ENCODE measurements around the gene HNRNPH1.

The HNRNPH1 gene

DNA sequence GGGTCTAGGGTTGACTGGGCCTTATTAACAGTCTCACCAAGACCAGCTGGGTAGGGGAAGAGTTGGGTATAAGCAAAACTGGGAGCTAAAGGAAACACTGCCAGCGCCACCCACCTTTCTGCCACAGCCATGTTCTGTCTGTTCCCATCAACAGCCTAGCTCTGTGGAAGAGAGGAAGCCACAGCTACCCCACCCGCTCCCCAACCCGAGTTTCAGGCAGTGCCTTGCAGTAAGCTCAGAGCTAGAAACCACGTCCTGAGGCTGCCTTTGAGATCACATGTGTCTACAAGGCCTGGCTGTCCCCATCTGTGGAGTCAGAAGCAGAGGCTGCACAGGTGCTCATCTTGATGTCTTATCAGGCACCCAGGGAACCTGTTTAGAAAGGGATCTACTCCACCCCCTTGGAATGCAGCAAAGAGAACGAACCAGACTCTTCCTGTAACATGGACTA, 15.3 kb downstream of the HNRNPH1 start:
- Histone ChIP-seq H3K9ac (ENCODE audit: low read length) (no peak overlapping the region), H3K27me3 (ENCODE audit: control insufficient read depth, insufficient read depth, low read length) (no peaks in the 10 kb centered on the region), H3K36me3 (ENCODE audit: control insufficient read depth, low read depth, low read length) (peaks cover 68% of the 10 kb centered on the region), H3K9me3 (ENCODE audit: control insufficient read depth, low read depth, low read length) (no peaks in the 10 kb centered on the region), H3K27ac (ENCODE audit: low read length) (no peak overlapping the region), H3K4me1 (ENCODE audit: control insufficient read depth, low read depth, low read length) (no peaks in the 10 kb centered on the region), H3K4me3 (ENCODE audit: low read length) (no peak overlapping the region)

DNA sequence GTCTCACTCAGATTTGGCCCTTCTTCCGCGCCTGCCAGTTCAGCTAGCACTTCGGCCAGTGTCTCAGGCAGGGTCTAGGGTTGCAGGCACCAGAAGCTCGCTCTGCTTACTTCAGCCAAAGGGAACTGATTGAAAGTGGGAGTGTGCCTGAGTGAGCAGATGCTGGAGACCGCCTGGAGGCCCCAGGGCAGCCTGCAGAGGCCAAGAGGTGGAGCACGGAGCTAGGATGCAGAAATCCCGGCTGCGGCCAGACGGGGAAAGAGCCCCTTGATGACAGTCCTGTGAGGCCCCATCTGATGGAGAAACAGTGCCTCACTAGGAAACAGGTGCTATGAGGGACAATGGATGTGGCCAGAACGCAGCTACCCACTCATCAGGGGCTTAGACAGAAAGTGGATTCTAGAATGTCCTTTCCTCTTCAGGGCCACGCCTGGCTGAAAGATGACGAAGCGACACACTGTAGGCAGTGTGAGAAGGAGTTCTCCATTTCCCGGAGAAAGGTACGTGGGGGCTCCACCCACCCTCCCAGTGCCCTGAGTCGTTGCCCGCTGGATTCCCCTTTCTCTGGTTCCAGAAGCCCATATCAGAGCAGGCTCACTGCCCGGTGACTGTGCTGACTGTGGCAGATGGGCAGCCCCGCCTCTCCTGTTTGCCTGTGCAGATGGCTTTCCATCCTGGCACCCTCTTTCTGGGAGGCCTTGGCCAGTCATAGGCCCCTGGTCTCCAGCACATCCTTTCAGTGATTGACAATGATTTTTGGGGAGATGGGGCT, 16.1 kb downstream of the HNRNPH1 start:
- no peaks in the 10 kb centered on the region for H3K4me1 ChIP-seq (ENCODE audit: control insufficient read depth, low read depth, low read length)
- no peak overlapping the region for H3K27ac ChIP-seq (ENCODE audit: low read length)
- no peak overlapping the region for H3K4me3 ChIP-seq (ENCODE audit: low read length)
- H3K9ac ChIP-seq (ENCODE audit: low read length), result no peak overlapping the region
- H3K36me3 ChIP-seq (ENCODE audit: control insufficient read depth, low read depth, low read length), result peaks cover 65% of the 10 kb centered on the region
- no peaks in the 10 kb centered on the region for H3K27me3 ChIP-seq (ENCODE audit: control insufficient read depth, insufficient read depth, low read length)
- H3K9me3 ChIP-seq (ENCODE audit: control insufficient read depth, low read depth, low read length), result no peaks in the 10 kb centered on the region

DNA sequence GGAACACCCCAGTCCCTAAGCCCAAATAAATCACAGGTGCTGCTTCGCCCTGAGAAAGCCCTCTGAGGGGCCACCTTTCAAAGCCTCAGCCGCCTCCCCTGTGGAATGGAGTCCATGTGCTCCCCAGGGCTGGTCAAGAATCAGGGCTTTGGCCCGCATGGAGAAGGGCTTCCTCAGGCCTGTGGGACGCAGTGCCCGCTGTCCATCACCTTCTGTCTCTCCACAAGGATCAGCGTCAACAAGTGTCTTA, 16.6 kb downstream of the HNRNPH1 start:
- Histone ChIP-seq H3K9ac (ENCODE audit: low read length) (no peak overlapping the region), H3K27me3 (ENCODE audit: control insufficient read depth, insufficient read depth, low read length) (no peaks in the 10 kb centered on the region), H3K27ac (ENCODE audit: low read length) (no peak overlapping the region), H3K36me3 (ENCODE audit: control insufficient read depth, low read depth, low read length) (peaks cover 70% of the 10 kb centered on the region), H3K4me1 (ENCODE audit: control insufficient read depth, low read depth, low read length) (no peaks in the 10 kb centered on the region), H3K9me3 (ENCODE audit: control insufficient read depth, low read depth, low read length) (no peaks in the 10 kb centered on the region), H3K4me3 (ENCODE audit: low read length) (no peak overlapping the region)

DNA sequence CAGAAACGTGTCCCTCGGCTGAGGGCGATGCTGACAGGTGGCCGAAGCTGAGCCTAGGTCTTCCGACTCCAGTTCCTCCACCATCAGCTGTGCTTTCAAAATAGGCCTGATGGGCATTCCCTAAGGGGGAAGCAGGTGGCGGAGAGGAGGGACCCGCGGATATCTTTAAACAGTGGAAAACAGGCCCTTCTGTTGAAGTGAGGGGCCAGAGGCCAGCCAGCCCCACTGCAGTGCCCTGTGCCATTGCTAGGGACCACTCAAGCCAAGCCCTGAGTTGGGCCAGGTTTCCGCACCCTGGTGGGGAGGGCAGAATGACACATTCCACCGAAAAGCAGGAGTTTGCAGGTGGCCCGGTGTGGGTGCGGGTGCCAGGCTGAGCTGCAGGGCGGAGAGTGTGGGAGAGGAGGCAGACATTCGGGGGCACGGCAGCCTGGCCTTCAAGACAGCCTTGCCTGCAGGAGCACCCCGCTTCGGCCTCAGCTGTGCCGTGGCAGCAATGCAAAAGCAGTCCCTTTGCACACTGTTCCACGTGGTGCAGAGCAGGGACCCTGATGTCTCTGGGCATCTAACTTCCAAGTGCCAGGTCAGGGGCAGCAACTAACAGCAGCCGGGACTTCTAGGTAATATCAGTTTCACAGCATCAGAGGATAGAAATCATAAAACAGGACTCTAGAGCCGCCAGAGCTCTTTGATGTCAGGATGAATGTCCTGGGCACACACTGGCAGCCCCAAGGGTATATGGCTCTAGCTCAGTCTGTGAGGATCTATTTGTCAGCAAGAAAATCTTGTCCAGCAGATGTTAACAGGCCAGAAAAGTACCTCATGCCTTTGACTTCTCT, 17.2 kb downstream of the HNRNPH1 start:
- Histone ChIP-seq H3K36me3 (ENCODE audit: control insufficient read depth, low read depth, low read length) (peaks cover 67% of the 10 kb centered on the region), H3K9me3 (ENCODE audit: control insufficient read depth, low read depth, low read length) (no peaks in the 10 kb centered on the region), H3K27ac (ENCODE audit: low read length) (no peak overlapping the region), H3K4me3 (ENCODE audit: low read length) (no peak overlapping the region), H3K4me1 (ENCODE audit: control insufficient read depth, low read depth, low read length) (no peaks in the 10 kb centered on the region), H3K27me3 (ENCODE audit: control insufficient read depth, insufficient read depth, low read length) (no peaks in the 10 kb centered on the region), H3K9ac (ENCODE audit: low read length) (no peak overlapping the region)

DNA sequence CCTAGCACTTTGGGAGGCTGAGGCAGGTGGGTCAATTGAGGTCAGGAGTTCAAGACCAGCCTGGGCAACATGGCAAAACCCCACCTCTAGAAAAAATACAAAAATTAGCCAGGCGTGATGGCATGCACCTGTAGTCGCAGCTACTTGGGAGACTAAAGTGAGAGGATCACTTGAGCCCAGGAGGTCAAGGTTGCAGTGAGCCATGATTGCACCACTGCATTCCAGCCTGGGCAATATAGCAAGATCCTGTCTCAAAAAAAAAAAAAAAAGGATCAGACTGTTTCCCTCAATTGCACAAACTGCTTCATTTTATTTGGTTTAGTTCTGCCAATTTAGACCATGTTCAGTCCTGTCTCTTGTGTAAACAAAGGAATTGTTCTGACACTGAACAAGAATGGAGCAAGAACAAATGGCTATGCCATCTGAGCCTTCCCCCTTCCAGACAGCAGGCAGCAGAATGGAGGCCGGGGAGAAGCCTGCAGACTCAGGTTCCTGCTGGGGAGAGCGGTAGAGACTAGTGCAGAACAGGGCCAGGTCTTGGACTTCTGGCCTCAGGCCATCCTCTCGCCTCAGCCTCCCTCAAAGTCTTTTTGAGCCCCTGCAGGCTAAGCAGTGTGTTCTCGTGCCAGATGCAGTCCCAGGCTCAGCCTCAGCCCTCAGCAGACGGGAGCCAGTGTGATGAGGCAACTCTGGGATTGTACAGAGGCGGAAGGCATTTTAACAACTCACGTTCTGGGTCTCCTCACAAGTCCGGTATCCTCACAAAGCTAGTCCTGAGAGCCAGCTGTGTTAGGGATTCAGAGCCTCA, 18.2 kb downstream of the HNRNPH1 start:
- Histone ChIP-seq H3K4me3 (ENCODE audit: low read length) (no peak overlapping the region), H3K9ac (ENCODE audit: low read length) (no peak overlapping the region), H3K4me1 (ENCODE audit: control insufficient read depth, low read depth, low read length) (no peaks in the 10 kb centered on the region), H3K36me3 (ENCODE audit: control insufficient read depth, low read depth, low read length) (peaks cover 64% of the 10 kb centered on the region), H3K27ac (ENCODE audit: low read length) (no peak overlapping the region), H3K9me3 (ENCODE audit: control insufficient read depth, low read depth, low read length) (no peaks in the 10 kb centered on the region), H3K27me3 (ENCODE audit: control insufficient read depth, insufficient read depth, low read length) (no peaks in the 10 kb centered on the region)

DNA sequence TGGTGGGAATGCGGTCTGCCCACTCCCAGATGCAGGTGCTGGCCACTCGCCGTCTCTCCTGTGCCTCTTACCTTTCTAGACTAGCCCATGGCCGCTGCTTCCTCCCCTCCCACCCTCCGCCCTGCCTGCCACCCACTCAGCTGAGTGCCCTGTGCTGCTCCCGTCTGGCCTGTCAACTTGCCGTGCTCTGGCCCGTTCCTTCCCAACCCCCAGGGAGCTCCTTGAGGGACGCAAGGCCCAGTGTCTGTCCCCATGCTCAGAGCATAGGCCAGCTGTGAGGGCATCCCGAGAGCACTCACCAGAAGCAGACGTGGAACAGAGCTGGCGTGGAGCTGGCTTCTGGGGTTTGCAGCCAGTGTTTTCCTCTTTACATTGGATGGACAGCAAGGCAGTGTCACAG, 20.2 kb downstream of the HNRNPH1 start:
- Histone ChIP-seq H3K4me1 (ENCODE audit: control insufficient read depth, low read depth, low read length) (no peaks in the 10 kb centered on the region), H3K4me3 (ENCODE audit: low read length) (no peak overlapping the region), H3K9ac (ENCODE audit: low read length) (no peak overlapping the region), H3K27ac (ENCODE audit: low read length) (no peak overlapping the region), H3K36me3 (ENCODE audit: control insufficient read depth, low read depth, low read length) (peaks cover 70% of the 10 kb centered on the region), H3K27me3 (ENCODE audit: control insufficient read depth, insufficient read depth, low read length) (no peaks in the 10 kb centered on the region), H3K9me3 (ENCODE audit: control insufficient read depth, low read depth, low read length) (no peaks in the 10 kb centered on the region)

DNA sequence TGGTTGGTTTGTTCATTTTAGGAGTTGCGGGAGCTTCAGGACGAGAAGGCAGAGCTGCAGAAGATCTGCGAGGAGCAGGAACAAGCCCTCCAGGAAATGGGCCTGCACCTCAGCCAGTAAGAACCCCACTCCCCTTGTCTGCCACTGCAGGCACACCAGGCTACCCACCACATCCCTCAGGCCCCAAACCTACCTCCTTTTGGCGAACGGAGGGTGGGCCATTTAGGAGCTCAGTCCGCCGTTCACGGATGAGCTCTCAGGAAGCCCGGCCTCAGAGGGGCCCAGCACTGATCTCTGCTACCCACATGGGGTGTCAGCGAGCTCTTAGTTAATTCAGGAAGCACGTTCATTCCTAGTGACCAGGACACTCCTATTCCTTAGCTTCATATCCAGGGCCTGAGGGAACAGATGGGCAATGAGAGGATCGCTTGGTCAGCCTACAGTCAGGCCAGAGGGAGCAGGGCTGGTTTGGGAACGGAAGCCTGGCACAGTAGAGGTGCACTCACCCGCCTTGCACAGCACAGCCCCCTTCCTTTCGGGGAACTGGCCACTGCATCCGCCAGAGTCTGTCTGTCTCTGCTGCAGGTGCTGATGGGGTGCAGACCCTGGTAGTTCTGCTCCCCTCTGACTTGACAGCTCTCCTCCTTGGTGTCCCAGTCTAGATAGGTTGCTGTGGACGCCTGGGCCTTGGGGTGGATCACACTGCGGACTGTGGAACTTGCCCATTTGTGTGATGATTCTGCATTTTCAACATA, 21.4 kb downstream of the HNRNPH1 start:
- H3K9ac ChIP-seq (ENCODE audit: low read length), result no peak overlapping the region
- no peak overlapping the region for H3K27ac ChIP-seq (ENCODE audit: low read length)
- peaks cover 60% of the 10 kb centered on the region for H3K36me3 ChIP-seq (ENCODE audit: control insufficient read depth, low read depth, low read length)
- no peaks in the 10 kb centered on the region for H3K27me3 ChIP-seq (ENCODE audit: control insufficient read depth, insufficient read depth, low read length)
- no peaks in the 10 kb centered on the region for H3K9me3 ChIP-seq (ENCODE audit: control insufficient read depth, low read depth, low read length)
- no peaks in the 10 kb centered on the region for H3K4me1 ChIP-seq (ENCODE audit: control insufficient read depth, low read depth, low read length)
- H3K4me3 ChIP-seq (ENCODE audit: low read length), result no peak overlapping the region

DNA sequence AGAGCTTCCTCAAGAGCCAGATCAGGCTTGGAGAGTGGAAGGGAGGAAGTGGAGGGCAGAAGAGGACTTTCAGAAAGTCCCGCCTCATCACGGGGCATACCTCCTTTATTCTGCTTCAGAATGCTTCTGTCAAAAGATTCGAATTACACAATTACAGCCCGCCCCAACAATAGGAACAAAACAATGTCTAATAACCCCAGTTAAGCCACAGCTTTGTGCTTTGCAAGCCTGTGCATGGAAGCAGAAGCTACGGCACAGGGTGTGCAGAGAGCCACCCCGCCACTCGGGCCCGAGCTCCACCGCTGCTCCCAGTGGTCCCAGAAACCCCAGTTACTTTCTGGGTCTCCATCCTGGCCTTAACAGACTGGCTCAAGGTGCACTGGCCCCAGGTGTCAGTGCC, 23.5 kb downstream of the HNRNPH1 start:
- H3K9ac ChIP-seq (ENCODE audit: low read length), result no peak overlapping the region
- peaks cover 57% of the 10 kb centered on the region for H3K36me3 ChIP-seq (ENCODE audit: control insufficient read depth, low read depth, low read length)
- H3K4me3 ChIP-seq (ENCODE audit: low read length), result no peak overlapping the region
- H3K27ac ChIP-seq (ENCODE audit: low read length), result no peak overlapping the region
- H3K4me1 ChIP-seq (ENCODE audit: control insufficient read depth, low read depth, low read length), result no peaks in the 10 kb centered on the region
- no peaks in the 10 kb centered on the region for H3K27me3 ChIP-seq (ENCODE audit: control insufficient read depth, insufficient read depth, low read length)
- no peaks in the 10 kb centered on the region for H3K9me3 ChIP-seq (ENCODE audit: control insufficient read depth, low read depth, low read length)

DNA sequence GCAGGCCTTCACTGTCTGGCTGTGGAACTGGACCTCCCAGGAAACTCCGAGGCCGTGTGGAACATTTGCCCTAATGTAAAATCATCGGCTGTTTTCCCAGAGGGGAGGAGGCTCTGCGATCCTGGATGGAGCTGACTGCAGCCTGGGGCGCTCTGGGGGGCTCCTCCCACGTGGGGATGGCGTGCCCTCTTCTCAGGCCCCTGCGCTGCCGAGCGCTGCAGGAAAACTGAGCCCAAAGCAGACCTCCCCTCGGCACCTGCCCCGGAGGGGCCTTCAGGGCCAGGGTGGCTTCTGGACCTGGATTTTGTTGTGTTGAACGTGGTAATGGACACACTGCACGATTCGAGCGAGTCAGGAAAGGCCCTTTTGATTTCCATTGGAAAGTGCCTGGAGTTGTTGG, 23.9 kb downstream of the HNRNPH1 start:
- Histone ChIP-seq H3K4me3 (ENCODE audit: low read length) (no peak overlapping the region), H3K4me1 (ENCODE audit: control insufficient read depth, low read depth, low read length) (no peaks in the 10 kb centered on the region), H3K36me3 (ENCODE audit: control insufficient read depth, low read depth, low read length) (peaks cover 61% of the 10 kb centered on the region), H3K9me3 (ENCODE audit: control insufficient read depth, low read depth, low read length) (no peaks in the 10 kb centered on the region), H3K27me3 (ENCODE audit: control insufficient read depth, insufficient read depth, low read length) (no peaks in the 10 kb centered on the region), H3K9ac (ENCODE audit: low read length) (no peak overlapping the region), H3K27ac (ENCODE audit: low read length) (no peak overlapping the region)

DNA sequence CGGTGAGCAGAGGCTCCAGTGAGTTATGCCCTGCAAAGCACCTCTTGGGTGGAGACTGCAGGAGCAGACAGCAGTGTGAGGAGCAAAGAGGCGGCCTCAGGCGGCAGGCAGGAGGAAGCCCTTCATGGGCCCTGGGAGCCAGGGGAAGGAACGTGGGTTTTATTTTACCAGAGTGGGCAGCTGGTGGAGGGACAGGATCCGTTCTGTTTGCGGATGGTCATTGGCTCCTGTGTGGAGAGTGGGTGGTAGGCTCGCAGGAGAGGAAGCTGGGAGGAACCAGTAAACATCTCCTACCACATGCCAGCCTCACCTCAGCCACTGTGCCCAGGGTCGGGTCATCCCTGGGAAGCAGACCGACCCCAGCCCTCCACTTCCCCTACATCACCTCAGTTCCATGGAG, 24.4 kb downstream of the HNRNPH1 start:
- H3K4me1 ChIP-seq (ENCODE audit: control insufficient read depth, low read depth, low read length), result no peaks in the 10 kb centered on the region
- peaks cover 63% of the 10 kb centered on the region for H3K36me3 ChIP-seq (ENCODE audit: control insufficient read depth, low read depth, low read length)
- no peaks in the 10 kb centered on the region for H3K27me3 ChIP-seq (ENCODE audit: control insufficient read depth, insufficient read depth, low read length)
- no peak overlapping the region for H3K9ac ChIP-seq (ENCODE audit: low read length)
- no peak overlapping the region for H3K4me3 ChIP-seq (ENCODE audit: low read length)
- no peaks in the 10 kb centered on the region for H3K9me3 ChIP-seq (ENCODE audit: control insufficient read depth, low read depth, low read length)
- no peak overlapping the region for H3K27ac ChIP-seq (ENCODE audit: low read length)

DNA sequence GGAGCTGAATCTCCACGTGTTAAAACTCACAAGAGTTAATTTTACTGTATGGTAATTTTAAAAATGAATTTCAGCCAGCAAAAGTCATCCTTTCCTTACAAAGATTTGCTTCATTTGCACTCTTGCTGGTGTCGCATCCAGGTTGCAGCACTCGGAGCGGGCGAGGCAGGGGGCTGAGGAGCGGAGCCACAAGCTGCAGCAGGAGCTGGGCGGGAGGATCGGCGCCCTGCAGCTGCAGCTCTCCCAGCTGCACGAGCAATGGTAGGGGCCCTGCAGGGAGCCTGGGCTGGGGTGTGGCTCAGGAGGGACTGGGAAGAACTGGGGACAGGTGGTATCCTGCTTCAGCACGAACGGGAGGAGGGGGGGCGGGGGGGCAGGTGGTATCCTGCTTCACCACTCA, 27.1 kb downstream of the HNRNPH1 start:
- no peaks in the 10 kb centered on the region for H3K9me3 ChIP-seq (ENCODE audit: control insufficient read depth, low read depth, low read length)
- no peaks in the 10 kb centered on the region for H3K27me3 ChIP-seq (ENCODE audit: control insufficient read depth, insufficient read depth, low read length)
- no peak overlapping the region for H3K9ac ChIP-seq (ENCODE audit: low read length)
- H3K36me3 ChIP-seq (ENCODE audit: control insufficient read depth, low read depth, low read length), result peaks cover 74% of the 10 kb centered on the region
- H3K27ac ChIP-seq (ENCODE audit: low read length), result no peak overlapping the region
- no peak overlapping the region for H3K4me3 ChIP-seq (ENCODE audit: low read length)
- no peaks in the 10 kb centered on the region for H3K4me1 ChIP-seq (ENCODE audit: control insufficient read depth, low read depth, low read length)

Data from iPS-18a (cell line).